Stimulated activated CD4-positive, alpha-beta T cell treated with anti-CD3 and anti-CD28 coated beads, Interleukin-2, amount 100 ng/mL, for 4 hours (primary cell): Measurements from ENCODE around the gene KCNE2.
"Not testable (repeated sequence)": the region's sequence is repeated elsewhere in the genome, so short reads cannot be mapped to it uniquely, and the experiment has no call there.

Experiments
- DNase-seq: peaks from one replicate; pipeline ENCODE4 v3.0.0-alpha.2; 2020; ENCODE audit warnings: low read depth

KCNE2 gene

DNA sequence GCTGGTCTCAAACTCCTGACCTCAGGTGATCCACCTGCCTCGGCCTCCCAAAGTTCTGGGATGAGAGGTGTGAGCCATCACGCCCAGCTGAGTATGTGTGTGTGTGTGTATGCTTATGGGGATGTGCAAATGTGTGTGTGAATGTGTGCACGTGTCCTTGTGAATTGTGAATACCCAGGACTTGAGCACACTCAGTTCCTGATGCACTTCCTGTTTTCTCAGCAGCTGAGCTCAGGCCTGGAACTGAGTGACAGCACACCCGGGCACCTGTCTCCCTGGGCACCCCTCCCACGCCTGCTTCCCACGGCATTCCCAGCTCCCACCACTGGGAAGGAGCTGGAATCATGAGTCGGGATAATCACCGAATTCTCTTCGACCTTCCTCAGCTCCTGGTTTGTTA lies 43.5 kb downstream of the KCNE2 start:
- not testable (repeated sequence) for DNase-seq

- DNase-seq, result not testable (repeated sequence)
These were observed 53.8 kb downstream of the KCNE2 start for GRCh38 chr21:34417448-34418077.
